HG03139 (cell line): ENCODE results near the gene ADAMTS2.
"Not testable (repeated sequence)": the region's sequence is repeated elsewhere in the genome, so short reads cannot be mapped to it uniquely, and the experiment has no call there.

Experiments used
- ATAC-seq: cut with Tn5 transposase; IDR thresholded peaks from one replicate; pipeline ENCODE4 v1.9.1; 2021; ENCODE audit not compliant: unreplicated experiment

The ADAMTS2 gene

GRCh38 chr5:179221196-179221876 is 123.9 kb downstream of the ADAMTS2 start:
- ATAC-seq: no peak

- no peak for ATAC-seq
Measured at GRCh38 chr5:179220716-179221115, 124.5 kb downstream of the ADAMTS2 start.

- ATAC-seq: no peak
Measured at GRCh38 chr5:179219661-179220620, 125.3 kb downstream of the ADAMTS2 start.

GRCh38 chr5:179218943-179219330 is 126.3 kb downstream of the ADAMTS2 start:
- no peak for ATAC-seq

GRCh38 chr5:179217956-179218942 is 127.0 kb downstream of the ADAMTS2 start:
- ATAC-seq: no peak

GRCh38 chr5:179217356-179217755 is 127.9 kb downstream of the ADAMTS2 start:
- ATAC-seq: no peak

GRCh38 chr5:179216381-179216780 is 128.9 kb downstream of the ADAMTS2 start:
- ATAC-seq: not testable (repeated sequence)

GRCh38 chr5:179215576-179215975 is 129.7 kb downstream of the ADAMTS2 start:
- no peak for ATAC-seq

GRCh38 chr5:179214678-179215077 is 130.6 kb downstream of the ADAMTS2 start:
- ATAC-seq: no peak

- no peak for ATAC-seq
Measured at GRCh38 chr5:179212870-179213269, 132.4 kb downstream of the ADAMTS2 start.

GRCh38 chr5:179211631-179212030 is 133.6 kb downstream of the ADAMTS2 start:
- no peak for ATAC-seq

GRCh38 chr5:179211068-179211467 is 134.2 kb downstream of the ADAMTS2 start:
- ATAC-seq: no peak

- no peak for ATAC-seq
Measured at GRCh38 chr5:179210478-179210877, 134.8 kb downstream of the ADAMTS2 start.

- no peak for ATAC-seq
Measured at GRCh38 chr5:179209359-179210150, 135.7 kb downstream of the ADAMTS2 start.

- no peak for ATAC-seq
Measured at GRCh38 chr5:179208706-179209358, 136.4 kb downstream of the ADAMTS2 start.

- ATAC-seq: no peak
Measured at GRCh38 chr5:179207920-179208705, 137.1 kb downstream of the ADAMTS2 start.

- ATAC-seq: no peak
Measured at GRCh38 chr5:179207470-179207869, 137.8 kb downstream of the ADAMTS2 start.

- no peak for ATAC-seq
Measured at GRCh38 chr5:179206366-179206765, 138.9 kb downstream of the ADAMTS2 start.

- ATAC-seq: no peak
Measured at GRCh38 chr5:179205277-179205676, 140.0 kb downstream of the ADAMTS2 start.
